Neural progenitor cell (in vitro differentiated cells): ENCODE measurements around the gene SLFN13. TPM values are rescaled to one million over a fixed set of nuclear protein-coding genes. Genes with fewer than 3 reads are reported as not detected.
"Not testable (repeated sequence)": the region's sequence is repeated elsewhere in the genome, so short reads cannot be mapped to it uniquely, and the experiment has no call there.

Experiments
- DNase-seq: peaks from one replicate; pipeline ENCODE4 v3.0.0-alpha.2; 2016; ENCODE audit warnings: low spot score
- H2AFZ ChIP-seq: fragments of 200-600 bp; sonication (generic); replicated peaks from 2 replicates; pipeline ENCODE4 v1.6.1; 2016; ENCODE audit warnings: antibody characterized with exemption
- H3F3A ChIP-seq: fragments of 200-600 bp; sonication (generic); 2 replicates; pipeline ENCODE4 v1.6.1; 2016; ENCODE audit warnings: antibody characterized with exemption, low read depth
- H3K27ac ChIP-seq: fragments of 200-600 bp; sonication (generic); 2 replicates; pipeline ENCODE4 v1.5.1; 2016; ENCODE audit warnings: mild to moderate bottlenecking
- H3K27me3 ChIP-seq: fragments of 200-600 bp; sonication (generic); 2 replicates; pipeline ENCODE4 v1.6.1; 2016; ENCODE audit warnings: mild to moderate bottlenecking, moderate library complexity
- H3K36me3 ChIP-seq: fragments of 200-600 bp; sonication (generic); 2 replicates; pipeline ENCODE4 v1.5.1; 2016
- H3K4me1 ChIP-seq: fragments of 200-600 bp; sonication (generic); 2 replicates; pipeline ENCODE4 v1.6.1; 2016; ENCODE audit warnings: mixed run types
- H3K4me2 ChIP-seq: fragments of 200-600 bp; sonication (generic); 2 replicates; pipeline ENCODE4 v1.6.1; 2016
- H3K4me3 ChIP-seq: fragments of 200-600 bp; sonication (generic); 2 replicates; pipeline ENCODE4 v1.5.1; 2016
- H3K79me2 ChIP-seq: fragments of 200-600 bp; sonication (generic); 2 replicates; pipeline ENCODE4 v1.6.1; 2016; ENCODE audit warnings: low read depth
- H3K9ac ChIP-seq: fragments of 200-600 bp; sonication (generic); 2 replicates; pipeline ENCODE4 v1.6.1; 2016
- H3K9me3 ChIP-seq: fragments of 200-600 bp; sonication (generic); 2 replicates; pipeline ENCODE4 v1.5.1; 2016; ENCODE audit warnings: low read depth
- H4K20me1 ChIP-seq: fragments of 200-600 bp; sonication (generic); 2 replicates; pipeline ENCODE4 v1.6.1; 2016; ENCODE audit warnings: low read depth
- H3K27ac Mint-ChIP-seq: 3 replicates; pipeline ENCODE4 v1.8.0; 2021; ENCODE audit warnings: mixed read lengths
- H3K27me3 Mint-ChIP-seq: 2 replicates; pipeline ENCODE4 v1.8.0; 2022; ENCODE audit warnings: low read depth, mild to moderate bottlenecking, inconsistent platforms, moderate library complexity, mixed read lengths; ENCODE audit not compliant: insufficient read depth
- H3K36me3 Mint-ChIP-seq: 3 replicates; pipeline ENCODE4 v1.8.0; 2021; ENCODE audit warnings: mixed read lengths
- H3K4me1 Mint-ChIP-seq: 3 replicates; pipeline ENCODE4 v1.8.0; 2021; ENCODE audit warnings: mixed read lengths
- H3K4me3 Mint-ChIP-seq: 3 replicates; pipeline ENCODE4 v1.8.0; 2021; ENCODE audit warnings: mild to moderate bottlenecking, moderate library complexity, mixed read lengths
- H3K9me3 Mint-ChIP-seq: 3 replicates; pipeline ENCODE4 v1.8.0; 2020; ENCODE audit warnings: mixed read lengths
- CTCF ChIP-seq: fragments of 200-600 bp; sonication (generic); IDR thresholded peaks from 2 replicates; pipeline ENCODE4 v1.5.1; 2017; ENCODE audit warnings: antibody characterized with exemption, mild to moderate bottlenecking
- EZH2 ChIP-seq: fragments of 200-600 bp; sonication (generic); IDR thresholded peaks from 2 replicates; pipeline ENCODE4 v1.6.1; 2017; ENCODE audit warnings: antibody characterized with exemption, mild to moderate bottlenecking, moderate library complexity
- EZH2phosphoT487 ChIP-seq: fragments of 200-600 bp; sonication (generic); IDR thresholded peaks from 2 replicates; pipeline ENCODE4 v1.6.1; 2017; ENCODE audit warnings: antibody characterized with exemption
- total RNA-seq: library from RNA; depleted of rRNA; stranded (reverse); fragments of >200 nt; gene quantifications from 2 replicates; pipeline ENCODE4 v1.2.3, GENCODE V29; 2015; ENCODE audit warnings: low replicate concordance

SLFN13 gene
- total RNA-seq, 1 donor from 2014 or later: 0.88 TPM

- Mint-ChIP-seq H3K4me1 (peaks cover 5% of the 10 kb centered on the region), H3K27ac (no peak overlapping the region), H3K4me3 (peak overlapping the region; percentile 46), H3K36me3 (no peaks in the 10 kb centered on the region), H3K27me3 (peaks cover 22% of the 10 kb centered on the region), H3K9me3 (peaks cover 2% of the 10 kb centered on the region)
- no peaks in the 10 kb centered on the region for H3F3A ChIP-seq
- peak overlapping the region; percentile 81 for H2AFZ ChIP-seq
- H3K9ac ChIP-seq: no peak overlapping the region
- peaks cover 3% of the 10 kb centered on the region for H3K4me1 ChIP-seq
- peak overlapping the region; percentile 41 for H3K4me3 ChIP-seq
- no peaks in the 10 kb centered on the region for H4K20me1 ChIP-seq
- peak; percentile 63 for TF ChIP-seq EZH2
- no peak for TF ChIP-seq EZH2phosphoT487
- DNase-seq: peak; percentile 87
- no peaks in the 10 kb centered on the region for H3K9me3 ChIP-seq
- peak overlapping the region; percentile 73 for H3K4me2 ChIP-seq
- H3K27me3 ChIP-seq: peaks cover 92% of the 10 kb centered on the region
- no peaks in the 10 kb centered on the region for H3K79me2 ChIP-seq
- no peaks in the 10 kb centered on the region for H3K36me3 ChIP-seq
- no peak overlapping the region for H3K27ac ChIP-seq
Measured at GRCh38 chr17:35460354-35460851, 11.8 kb upstream of the SLFN13 start.

GRCh38 chr17:35454035-35454434 lies 5.5 kb upstream of the SLFN13 start:
- not testable (repeated sequence) for H3K9me3 Mint-ChIP-seq, H3K9ac ChIP-seq, DNase-seq, H3K4me1 Mint-ChIP-seq, H3K27ac Mint-ChIP-seq, H3K36me3 ChIP-seq, H4K20me1 ChIP-seq, H3K4me3 ChIP-seq, H3K9me3 ChIP-seq, H2AFZ ChIP-seq, H3K4me3 Mint-ChIP-seq, H3K36me3 Mint-ChIP-seq, H3K4me1 ChIP-seq, H3K79me2 ChIP-seq, H3F3A ChIP-seq, H3K4me2 ChIP-seq, H3K27ac ChIP-seq
- H3K27me3 Mint-ChIP-seq: peaks cover 26% of the 10 kb centered on the region
- peaks cover 100% of the 10 kb centered on the region for H3K27me3 ChIP-seq

- H3K9ac ChIP-seq: no peak overlapping the region
- peaks cover 100% of the 10 kb centered on the region for H3K27me3 ChIP-seq
- Mint-ChIP-seq H3K27me3 (peaks cover 26% of the 10 kb centered on the region), H3K36me3 (no peaks in the 10 kb centered on the region), H3K4me3 (no peak overlapping the region), H3K9me3 (peaks cover 2% of the 10 kb centered on the region), H3K4me1 (no peaks in the 10 kb centered on the region), H3K27ac (no peak overlapping the region)
- no peak overlapping the region for H3K27ac ChIP-seq
- H2AFZ ChIP-seq: no peak overlapping the region
- TF ChIP-seq EZH2: no peak
- TF ChIP-seq CTCF: no peak
- TF ChIP-seq EZH2phosphoT487: no peak
- H3K9me3 ChIP-seq: no peaks in the 10 kb centered on the region
- H4K20me1 ChIP-seq: no peaks in the 10 kb centered on the region
- peaks cover 12% of the 10 kb centered on the region for H3F3A ChIP-seq
- no peak for DNase-seq
- H3K4me3 ChIP-seq: no peak overlapping the region
- H3K4me1 ChIP-seq: no peaks in the 10 kb centered on the region
- no peaks in the 10 kb centered on the region for H3K79me2 ChIP-seq
- no peak overlapping the region for H3K4me2 ChIP-seq
- no peaks in the 10 kb centered on the region for H3K36me3 ChIP-seq
Measured at GRCh38 chr17:35453171-35453570, 4.6 kb upstream of the SLFN13 start.

GRCh38 chr17:35449371-35449931 lies 885 bp upstream of the SLFN13 start:
- H3K27me3 ChIP-seq: peaks cover 100% of the 10 kb centered on the region
- H3K4me3 Mint-ChIP-seq: peak overlapping the region; percentile 86
- H3K79me2 ChIP-seq: no peaks in the 10 kb centered on the region
- no peaks in the 10 kb centered on the region for H3K9me3 ChIP-seq
- H3K4me3 ChIP-seq: peak overlapping the region; percentile 42
- H3K4me1 ChIP-seq: peaks cover 16% of the 10 kb centered on the region
- DNase-seq: peak; percentile 26
- H3K27ac Mint-ChIP-seq: no peak overlapping the region
- H3K27me3 Mint-ChIP-seq: peaks cover 26% of the 10 kb centered on the region
- H3K4me1 Mint-ChIP-seq: peaks cover 14% of the 10 kb centered on the region
- no peak overlapping the region for H3K27ac ChIP-seq
- no peaks in the 10 kb centered on the region for H3K36me3 ChIP-seq
- H3K9me3 Mint-ChIP-seq: peaks cover 2% of the 10 kb centered on the region
- H2AFZ ChIP-seq: peak overlapping the region; percentile 61
- H3F3A ChIP-seq: peaks cover 15% of the 10 kb centered on the region
- TF ChIP-seq EZH2: peak; percentile 72
- peak; percentile 0 for TF ChIP-seq EZH2phosphoT487
- TF ChIP-seq CTCF: no peak
- peak overlapping the region; percentile 68 for H3K4me2 ChIP-seq
- peaks cover 4% of the 10 kb centered on the region for H3K36me3 Mint-ChIP-seq
- H3K9ac ChIP-seq: no peak overlapping the region
- H4K20me1 ChIP-seq: no peaks in the 10 kb centered on the region
